GM19351 (cell line): Measurements from ENCODE around the gene RHBDD3.
"Not testable (repeated sequence)": the region's sequence is repeated elsewhere in the genome, so short reads cannot be mapped to it uniquely, and the experiment has no call there.

ENCODE experiments used
- ATAC-seq: cut with Tn5 transposase; IDR thresholded peaks from one replicate; pipeline ENCODE4 v1.9.1; 2021; ENCODE audit warnings: mild to moderate bottlenecking, moderate library complexity; ENCODE audit not compliant: unreplicated experiment

Gene RHBDD3

GRCh38 chr22:29219881-29220670, 47.7 kb downstream of the RHBDD3 start:
- no peak for ATAC-seq

DNA sequence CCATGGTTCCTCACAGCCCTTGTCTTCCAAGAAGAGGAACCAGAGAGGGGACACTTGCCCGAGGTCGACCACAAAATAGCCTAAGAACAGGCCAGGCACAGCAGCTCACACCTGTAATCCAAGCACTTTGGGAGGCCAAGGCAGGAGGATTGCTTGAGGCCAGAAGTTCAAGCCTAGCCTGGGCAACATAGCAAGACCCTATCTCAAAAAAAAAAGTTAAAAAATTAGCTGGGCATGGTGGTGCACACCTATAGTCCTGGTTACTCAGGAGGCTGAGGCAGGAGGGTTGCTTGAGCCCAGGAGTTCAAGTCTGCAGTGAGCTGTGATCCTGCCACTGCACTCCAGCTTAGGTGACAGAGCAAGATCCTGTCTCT, 48.4 kb downstream of the RHBDD3 start:
- ATAC-seq = not testable (repeated sequence)

GRCh38 chr22:29218758-29219408, 48.9 kb downstream of the RHBDD3 start:
- ATAC-seq = no peak

- ATAC-seq = no peak
Observed at GRCh38 chr22:29217827-29218757, 49.7 kb downstream of the RHBDD3 start.

DNA sequence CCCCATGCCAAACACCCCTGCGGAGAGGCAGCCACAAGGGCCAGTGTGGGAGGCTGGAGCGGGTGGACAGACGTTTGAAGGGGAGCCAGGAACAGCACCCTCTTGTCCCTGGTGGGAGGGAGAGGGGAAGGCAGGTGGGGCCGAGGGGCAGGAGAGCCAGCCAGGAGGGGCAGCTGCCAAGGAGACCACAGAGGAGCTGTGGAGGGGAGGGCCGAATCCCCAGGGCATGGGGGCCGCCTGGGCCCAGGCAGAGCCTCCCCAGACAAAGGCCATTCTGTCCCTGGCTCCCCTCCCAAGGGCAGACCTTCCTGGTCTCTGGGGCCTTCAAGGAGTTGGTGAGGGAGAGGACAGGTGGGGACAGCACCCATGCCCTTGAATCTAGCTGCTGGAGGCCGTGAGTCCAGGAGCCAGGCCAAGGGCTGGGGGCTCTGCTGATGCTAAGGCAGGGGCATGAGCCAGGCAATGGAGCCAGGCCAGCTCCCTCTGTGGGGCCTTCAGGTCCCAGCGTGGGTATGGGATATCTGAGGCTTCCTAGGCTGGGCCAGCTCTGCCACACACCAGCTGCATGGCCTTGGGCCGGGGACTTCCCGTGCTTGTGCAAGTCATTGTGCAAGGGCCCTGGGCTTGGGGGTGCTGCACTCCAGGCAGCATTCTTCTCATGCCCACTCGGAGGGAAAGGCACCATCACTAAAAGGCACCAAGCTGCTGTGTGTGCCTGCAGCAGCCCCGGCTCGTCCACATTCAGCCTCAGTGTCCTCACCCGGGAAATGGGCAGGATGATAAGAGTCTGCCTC, 50.7 kb downstream of the RHBDD3 start:
- ATAC-seq = no peak

DNA sequence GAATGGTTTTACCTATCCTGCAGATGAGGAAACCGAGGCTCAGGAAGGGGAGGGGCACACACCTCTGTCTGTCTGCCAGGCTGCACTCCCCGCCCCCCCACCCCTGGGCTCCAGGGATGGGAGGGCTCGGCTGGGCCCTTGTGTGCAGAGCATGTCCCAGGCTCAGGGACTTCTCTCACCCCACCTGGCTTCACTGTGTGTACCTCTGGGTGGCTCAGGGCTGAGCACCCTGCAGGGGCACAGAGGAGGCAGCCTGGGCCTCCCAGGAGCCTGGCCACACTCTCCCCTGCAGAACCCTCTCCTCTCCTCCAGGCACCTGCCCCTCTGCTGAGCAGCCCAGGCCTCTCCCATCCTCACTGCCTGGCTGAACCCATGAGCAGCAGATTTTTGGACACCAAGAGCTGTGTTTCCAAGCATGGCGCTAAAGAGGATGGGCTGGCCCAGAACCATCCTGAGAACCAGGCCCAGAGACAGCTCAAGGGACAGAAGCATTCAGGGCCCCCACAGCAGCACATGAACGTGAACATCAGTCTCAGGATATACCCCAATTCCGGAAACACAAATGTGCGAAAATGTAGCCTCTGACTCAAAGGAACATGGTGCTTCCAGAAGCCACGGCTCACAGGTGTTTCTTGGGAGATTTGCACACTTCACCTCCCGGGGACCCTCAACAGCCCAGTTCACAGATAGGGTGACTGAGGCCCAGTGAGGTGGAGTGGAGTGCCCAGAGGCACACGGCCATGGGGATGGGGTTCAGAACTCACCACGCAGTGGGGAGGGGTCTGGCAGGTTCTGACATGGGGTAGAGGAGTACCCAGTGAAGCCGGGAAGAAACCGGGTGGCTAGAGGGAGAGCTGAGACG, 51.5 kb downstream of the RHBDD3 start:
- no peak for ATAC-seq

DNA sequence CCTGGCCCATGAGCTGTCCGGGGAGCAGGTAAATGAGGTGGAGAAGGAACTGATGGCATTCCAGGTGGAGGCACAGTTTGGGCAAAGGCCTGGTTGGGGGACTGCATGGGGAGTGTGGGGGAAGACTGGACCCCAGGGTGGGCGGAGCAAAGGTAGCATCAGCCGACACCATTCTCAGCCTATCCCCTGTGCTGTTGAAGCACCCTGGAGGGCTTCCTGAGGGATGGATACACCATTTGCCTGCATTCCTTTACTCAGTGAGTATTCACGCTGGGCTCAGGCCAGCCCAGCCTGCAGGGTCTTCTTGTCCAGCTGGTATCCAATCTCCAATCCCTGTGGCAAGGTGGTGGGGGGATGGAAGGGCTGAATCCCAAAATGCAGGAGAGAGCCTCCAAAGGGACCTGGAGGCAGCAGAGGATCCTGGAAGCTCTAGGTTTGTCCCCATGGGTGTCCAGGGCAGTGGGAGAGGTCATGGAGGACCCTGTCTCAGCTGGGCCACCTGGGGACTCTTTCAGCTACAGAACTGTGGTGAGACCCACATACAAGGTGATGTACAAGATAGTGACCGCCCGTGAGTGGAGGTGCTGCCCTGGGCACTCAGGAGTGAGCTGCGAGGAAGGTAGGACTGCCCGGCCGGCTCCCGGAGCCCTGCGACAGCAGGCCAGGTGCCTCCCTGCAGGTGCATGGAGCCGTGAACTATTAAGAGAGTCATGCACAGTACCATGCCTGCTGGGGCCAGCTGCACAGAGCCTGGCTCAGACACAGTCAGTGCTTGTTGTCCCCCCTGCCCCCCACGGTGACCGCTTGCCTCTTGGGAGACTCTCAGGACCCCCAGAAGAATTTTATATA, 52.5 kb downstream of the RHBDD3 start:
- ATAC-seq = no peak

DNA sequence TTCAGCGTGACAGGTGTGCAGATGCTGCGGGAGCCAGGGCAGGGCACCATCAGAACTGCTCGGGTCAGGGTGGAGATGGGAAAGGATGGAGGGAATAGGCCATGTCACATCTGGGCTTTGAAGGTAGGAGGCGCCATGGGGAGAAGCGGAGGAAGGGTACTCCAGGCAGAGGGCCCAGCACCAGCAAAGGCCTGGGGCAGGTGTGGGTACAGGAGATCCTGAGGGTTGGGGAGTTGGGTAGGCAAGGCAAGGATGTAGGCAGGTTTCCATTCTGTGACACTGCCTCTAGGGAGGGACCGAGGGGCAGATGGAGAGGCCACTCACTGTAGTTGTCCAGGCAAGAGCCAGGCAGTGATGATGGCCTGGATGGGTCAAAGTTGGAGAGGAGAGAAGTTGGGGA, 53.5 kb downstream of the RHBDD3 start:
- no peak for ATAC-seq

DNA sequence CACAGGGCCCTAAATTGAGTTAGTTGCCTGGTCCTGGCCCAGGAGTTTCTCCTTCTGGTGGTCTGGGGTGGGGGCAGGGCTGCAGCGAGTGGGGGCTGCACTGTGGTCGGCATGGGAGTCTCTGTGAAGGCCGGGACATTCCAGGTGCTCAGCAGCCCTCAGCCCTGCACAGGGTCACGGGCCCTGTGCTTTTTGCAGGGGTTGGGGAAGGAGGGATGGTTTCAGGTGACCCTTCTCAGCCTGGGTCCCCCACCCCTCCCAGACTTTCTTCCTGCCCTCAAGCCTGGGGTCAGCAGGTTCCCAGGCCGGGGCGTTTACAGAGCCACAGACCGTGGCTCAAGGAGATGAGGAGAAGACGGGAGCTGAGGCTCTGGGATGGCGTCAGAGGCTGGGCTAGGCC, 54.3 kb downstream of the RHBDD3 start:
- no peak for ATAC-seq

DNA sequence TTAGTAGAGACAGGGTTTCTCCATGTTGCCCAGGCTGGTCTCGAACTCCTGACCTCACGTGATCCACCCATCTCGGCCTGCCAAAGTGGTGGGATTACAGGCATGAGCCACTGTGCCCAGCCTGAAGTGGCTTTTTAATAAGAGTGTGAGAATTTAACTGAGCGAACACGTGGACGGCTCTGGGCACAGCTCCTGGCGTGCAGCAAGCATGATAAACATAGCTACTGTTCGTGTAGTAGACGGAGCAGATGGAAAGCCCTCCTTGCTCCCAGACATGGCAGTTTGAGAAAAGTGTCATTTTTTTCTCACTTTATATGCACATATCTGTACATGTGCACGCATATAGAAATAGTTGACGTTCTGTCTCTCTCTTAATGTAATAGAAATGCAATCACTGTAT, 55.0 kb downstream of the RHBDD3 start:
- no peak for ATAC-seq

DNA sequence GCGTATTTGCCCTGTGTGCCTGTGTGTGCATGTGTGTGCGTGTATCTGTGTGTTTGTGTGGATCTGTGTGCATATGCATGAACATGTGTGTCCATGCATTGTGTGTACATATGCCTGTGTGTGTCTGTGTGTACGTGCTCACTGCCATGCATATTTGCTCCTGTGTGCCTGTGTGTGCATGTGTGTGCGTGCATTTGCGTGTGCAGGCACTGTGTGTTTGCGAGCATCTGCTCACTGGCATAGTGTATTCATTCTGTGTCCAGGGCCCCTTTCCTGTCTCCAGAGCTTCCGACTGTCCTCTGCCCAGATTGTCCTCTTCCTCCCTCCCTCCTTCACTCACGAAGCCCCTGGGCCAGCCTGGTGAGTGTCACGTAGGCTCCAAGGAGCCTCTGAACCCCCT, 56.3 kb downstream of the RHBDD3 start:
- ATAC-seq = no peak

GRCh38 chr22:29211066-29211465, 56.7 kb downstream of the RHBDD3 start:
- no peak for ATAC-seq
